Measurements from ENCODE around the gene ITGBL1. TPM values are rescaled to one million over a fixed set of nuclear protein-coding genes. Genes with fewer than 3 reads are reported as not detected.

Gene ITGBL1
- total and polyA plus RNA-seq, 3 donors from 2014 or later, result 5.7 to 7.7 (median 5.8) TPM

DNA sequence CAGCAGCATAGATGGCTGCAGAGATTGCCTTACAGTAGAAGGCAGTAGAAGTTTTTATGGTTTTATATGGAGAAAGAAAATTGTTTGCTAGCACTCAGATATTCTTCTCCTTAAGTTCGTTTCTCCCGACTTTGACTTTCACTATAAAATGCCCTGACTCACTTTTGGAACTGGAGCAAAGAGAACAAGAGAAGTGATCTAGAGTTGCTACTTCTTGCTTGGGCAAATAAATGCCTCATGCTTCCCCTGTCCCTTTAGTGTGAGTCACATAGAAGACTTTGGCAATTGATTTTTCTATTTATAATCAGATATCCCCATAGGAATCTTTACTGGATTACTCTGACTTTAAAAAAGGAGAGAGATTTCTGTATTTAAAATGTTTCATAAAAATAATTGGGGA lies 46.9 kb downstream of the ITGBL1 start:
- WGBS, 2 donors, result 89 to 92% methylated on average over 2 of the region's 2 CpGs
- TF ChIP-seq CTCF (IDR thresholded peaks at IDR 0.05), result no peak
- no peak for TF ChIP-seq POLR2A (IDR thresholded peaks at IDR 0.05)
- H3K27me3 ChIP-seq, result no peaks in the 10 kb centered on the region
- DNase-seq, result no peak
- no peak overlapping the region for H3K27ac ChIP-seq
- H3K4me1 ChIP-seq, result no peaks in the 10 kb centered on the region
- no peaks in the 10 kb centered on the region for H3K9me3 ChIP-seq
- no peaks in the 10 kb centered on the region for H3K36me3 ChIP-seq (ENCODE audit: low read depth, missing control alignments)
- no peak overlapping the region for H3K4me3 ChIP-seq
- intact Hi-C loops (cut with DNase I; ENCODE audit: low total_unique reads), result no loop called here

GRCh38 chr13:101502618-101503017 lies 50.1 kb downstream of the ITGBL1 start:
- 52 to 64% methylated on average over 2 of the region's 2 CpGs for WGBS, 2 donors
- H3K27me3 ChIP-seq, result no peaks in the 10 kb centered on the region
- H3K4me1 ChIP-seq, result no peaks in the 10 kb centered on the region
- no peak for DNase-seq
- no peak overlapping the region for H3K4me3 ChIP-seq
- TF ChIP-seq CTCF (IDR thresholded peaks at IDR 0.05), result no peak
- no peak for TF ChIP-seq POLR2A (IDR thresholded peaks at IDR 0.05)
- intact Hi-C loops (cut with DNase I; ENCODE audit: low total_unique reads), result no loop called here
- no peak overlapping the region for H3K27ac ChIP-seq
- H3K36me3 ChIP-seq (ENCODE audit: low read depth, missing control alignments), result no peaks in the 10 kb centered on the region
- no peaks in the 10 kb centered on the region for H3K9me3 ChIP-seq

GRCh38 chr13:101511161-101511560 lies 58.7 kb downstream of the ITGBL1 start:
- DNase-seq, result no peak
- no peaks in the 10 kb centered on the region for H3K27me3 ChIP-seq
- H3K4me3 ChIP-seq, result no peak overlapping the region
- intact Hi-C loops (cut with DNase I; ENCODE audit: low total_unique reads), result no loop called here
- H3K4me1 ChIP-seq, result no peaks in the 10 kb centered on the region
- no peak for TF ChIP-seq CTCF (IDR thresholded peaks at IDR 0.05)
- no peak for TF ChIP-seq POLR2A (IDR thresholded peaks at IDR 0.05)
- H3K36me3 ChIP-seq (ENCODE audit: low read depth, missing control alignments), result no peaks in the 10 kb centered on the region
- no peak overlapping the region for H3K27ac ChIP-seq
- no peaks in the 10 kb centered on the region for H3K9me3 ChIP-seq

DNA sequence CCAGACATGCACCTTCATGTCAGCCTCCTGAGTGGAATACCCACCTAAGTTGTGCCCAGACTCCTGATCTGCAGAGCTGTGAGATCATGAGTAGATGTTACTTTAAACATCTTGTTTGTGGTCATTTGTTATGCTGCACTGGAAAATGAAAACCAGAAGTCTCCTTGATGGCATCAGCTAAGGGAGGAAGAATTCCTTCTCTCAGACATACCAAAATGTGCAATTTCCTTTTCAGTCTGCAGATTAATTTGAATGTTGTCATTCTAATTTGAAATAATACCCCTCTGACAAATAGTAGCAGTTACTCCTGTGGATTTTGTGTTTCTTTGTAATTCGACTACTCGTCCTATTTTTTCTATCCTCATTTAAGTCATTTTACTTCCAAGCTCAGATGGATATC lies 59.3 kb downstream of the ITGBL1 start:
- no peaks in the 10 kb centered on the region for H3K4me1 ChIP-seq
- H3K36me3 ChIP-seq (ENCODE audit: low read depth, missing control alignments), result no peaks in the 10 kb centered on the region
- whole genome bisulfite sequencing, 2 donors, result 75 to 83% methylated on average over 2 of the region's 2 CpGs
- H3K27ac ChIP-seq, result no peak overlapping the region
- H3K27me3 ChIP-seq, result no peaks in the 10 kb centered on the region
- no peak overlapping the region for H3K4me3 ChIP-seq
- TF ChIP-seq CTCF (IDR thresholded peaks at IDR 0.05) (no peak), POLR2A (IDR thresholded peaks at IDR 0.05) (no peak)
- no peaks in the 10 kb centered on the region for H3K9me3 ChIP-seq
- intact Hi-C loops (cut with DNase I; ENCODE audit: low total_unique reads), result no loop called here
- no peak for DNase-seq

DNA sequence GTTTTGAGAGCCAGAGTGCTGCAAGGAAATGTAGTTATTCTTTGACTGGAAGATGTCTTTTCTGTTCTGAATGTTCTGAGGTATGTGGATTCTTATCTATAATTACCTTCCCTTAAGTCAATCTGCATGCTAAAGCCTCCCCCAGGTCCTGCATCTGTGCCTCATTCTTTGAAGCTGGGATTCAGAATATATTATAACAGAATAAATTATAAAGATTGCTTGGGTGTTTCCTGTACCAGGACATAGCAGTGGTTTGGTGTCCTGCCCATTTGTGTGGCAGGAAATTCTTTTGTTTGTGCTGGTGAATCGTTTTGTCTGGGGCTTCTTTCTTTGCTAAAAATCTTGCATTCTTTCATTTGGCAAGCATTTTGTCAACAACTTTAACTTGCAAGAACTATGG lies 60.2 kb downstream of the ITGBL1 start:
- TF ChIP-seq POLR2A (IDR thresholded peaks at IDR 0.05) (no peak), CTCF (IDR thresholded peaks at IDR 0.05) (no peak)
- no peak overlapping the region for H3K27ac ChIP-seq
- no peak overlapping the region for H3K4me3 ChIP-seq
- H3K9me3 ChIP-seq, result no peaks in the 10 kb centered on the region
- intact Hi-C loops (cut with DNase I; ENCODE audit: low total_unique reads), result no loop called here
- DNase-seq, result no peak
- no peaks in the 10 kb centered on the region for H3K36me3 ChIP-seq (ENCODE audit: low read depth, missing control alignments)
- no peaks in the 10 kb centered on the region for H3K27me3 ChIP-seq
- H3K4me1 ChIP-seq, result no peaks in the 10 kb centered on the region
- 2 to 19% methylated on average over 1 of the region's 1 CpG for WGBS, 2 donors

Measured in testis (tissue), 3 donors.